ENCODE data around the gene MRPS24. TPM values are rescaled to one million over a fixed set of nuclear protein-coding genes. Genes with fewer than 3 reads are reported as not detected.
"Not testable (repeated sequence)": the region's sequence is repeated elsewhere in the genome, so short reads cannot be mapped to it uniquely, and the experiment has no call there.

MRPS24 gene
- total and polyA plus RNA-seq, 4 experiments from 2014 or later: 52.2 to 136 (median 91.2) TPM

DNA sequence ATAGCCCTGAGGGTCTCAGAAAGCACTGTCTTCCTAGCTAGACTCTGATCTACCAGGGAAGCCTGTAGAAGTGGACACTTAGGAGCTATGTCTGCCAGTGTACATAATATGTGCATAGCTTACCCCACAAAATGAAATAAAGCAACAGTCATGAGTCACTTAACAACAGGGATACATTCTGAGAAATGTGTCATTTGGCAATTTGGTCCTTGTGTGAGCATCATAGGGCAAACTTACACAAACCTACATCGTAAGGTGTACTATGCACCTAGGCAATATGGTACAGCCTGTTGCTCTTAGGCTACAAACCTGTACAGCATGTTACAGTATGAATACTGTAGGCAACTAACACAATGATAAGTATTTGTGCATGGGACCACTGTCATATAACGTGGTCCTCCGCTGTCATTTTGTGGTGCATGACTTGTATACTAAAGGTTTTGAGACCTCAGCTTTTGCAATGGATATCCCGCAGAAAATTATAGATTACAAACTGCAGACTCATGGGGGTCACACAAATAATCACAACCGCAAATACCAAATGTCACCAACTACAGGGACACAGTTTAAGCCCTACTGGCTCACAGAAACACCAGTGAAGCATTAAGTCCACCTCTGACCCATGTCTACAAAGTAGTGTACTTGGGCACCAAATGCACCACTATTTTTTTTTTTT lies 35.4 kb upstream of the MRPS24 start:
- intact Hi-C loops (cut with micrococcal nuclease): no loop called here
- DNase-seq: no peak
- Mint-ChIP-seq H3K4me1 (peaks cover 22 to 50% (median 33%) of the 10 kb centered on the region in 4 donors), H3K27me3 (no peaks in the 10 kb centered on the region), H3K27ac (peak overlapping the region in 6 of 7 donors; percentile 14 to 84 (median 44)), H3K9me3 (no peaks in the 10 kb centered on the region), H3K36me3 (peaks cover 0 to 6% of the 10 kb centered on the region in 2 donors), H3K4me3 (peak overlapping the region; percentile 39 to 98 (median 97))
- H3K27ac ChIP-seq (ENCODE audit: low read depth, low read length): no peak overlapping the region
- H3K27me3 ChIP-seq (ENCODE audit: insufficient read depth, low read length): no peaks in the 10 kb centered on the region
- H3K4me3 ChIP-seq (ENCODE audit: low read length in 2 of 2): no peak overlapping the region
- ChIA-PET POLR2A (ENCODE audit: partially characterized antibody) (interaction anchor here (1.4 to 2.2 kb wide), 2 partner anchors 22 to 35 kb away, joined by 7 to 12 read pairs; partner anchors contain the start of genes MRPS24 and UBE2D4), CTCF (ENCODE audit: partially characterized antibody) (interaction anchor here (1.0 kb wide), 1 partner anchor 66 kb away, joined by 3 read pairs; no protein-coding TSS in a partner anchor)
- H3K9me3 ChIP-seq (ENCODE audit: control insufficient read depth in 1 of 2, low read length in 2 of 2): no peaks in the 10 kb centered on the region
- H3K36me3 ChIP-seq (ENCODE audit: insufficient read depth, low read length): no peaks in the 10 kb centered on the region
- peaks cover 28% of the 10 kb centered on the region for H3K4me1 ChIP-seq (ENCODE audit: insufficient read depth, low read length)

DNA sequence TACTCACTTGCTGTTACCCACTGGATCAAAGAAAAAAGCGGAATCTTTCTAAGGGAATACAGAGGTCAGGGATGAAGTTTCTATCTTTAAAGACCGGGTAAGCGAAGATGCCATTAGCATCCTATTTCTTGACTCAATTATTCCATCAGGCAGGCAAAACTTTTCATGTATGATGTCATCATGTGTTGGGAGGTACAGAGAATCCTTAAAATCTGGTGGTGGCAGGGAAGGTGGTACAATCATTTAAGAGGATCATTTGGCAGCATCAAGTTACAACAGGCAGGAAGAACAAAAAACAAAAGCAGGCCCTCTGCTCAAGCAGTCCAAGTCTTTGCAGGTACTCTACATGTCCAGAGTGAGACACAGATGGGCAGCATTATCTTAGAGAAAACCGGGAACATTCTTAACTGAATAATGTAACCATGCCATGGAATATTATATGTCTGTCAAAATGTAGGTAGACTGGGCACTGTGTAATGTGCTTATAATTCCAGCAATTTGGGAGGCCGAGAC lies 33.3 kb upstream of the MRPS24 start:
- Mint-ChIP-seq H3K27ac (peak overlapping the region in 2 of 7 donors; percentile 12 to 19), H3K27me3 (no peaks in the 10 kb centered on the region), H3K4me1 (peaks cover 22 to 44% (median 37%) of the 10 kb centered on the region in 4 donors), H3K4me3 (no peak overlapping the region), H3K9me3 (no peaks in the 10 kb centered on the region), H3K36me3 (peaks cover 3 to 6% of the 10 kb centered on the region in 2 donors)
- Histone ChIP-seq H3K27ac (ENCODE audit: low read depth, low read length) (no peak overlapping the region), H3K4me1 (ENCODE audit: insufficient read depth, low read length) (peaks cover 28% of the 10 kb centered on the region), H3K27me3 (ENCODE audit: insufficient read depth, low read length) (no peaks in the 10 kb centered on the region), H3K36me3 (ENCODE audit: insufficient read depth, low read length) (peaks cover 4% of the 10 kb centered on the region), H3K9me3 (ENCODE audit: control insufficient read depth in 1 of 2, low read length in 2 of 2) (no peaks in the 10 kb centered on the region), H3K4me3 (ENCODE audit: low read length in 2 of 2) (no peak overlapping the region)
- no peak for DNase-seq
- intact Hi-C loops (cut with micrococcal nuclease): no loop called here
- ChIA-PET POLR2A (ENCODE audit: partially characterized antibody) (no interaction called here), CTCF (ENCODE audit: partially characterized antibody) (no interaction called here)

DNA sequence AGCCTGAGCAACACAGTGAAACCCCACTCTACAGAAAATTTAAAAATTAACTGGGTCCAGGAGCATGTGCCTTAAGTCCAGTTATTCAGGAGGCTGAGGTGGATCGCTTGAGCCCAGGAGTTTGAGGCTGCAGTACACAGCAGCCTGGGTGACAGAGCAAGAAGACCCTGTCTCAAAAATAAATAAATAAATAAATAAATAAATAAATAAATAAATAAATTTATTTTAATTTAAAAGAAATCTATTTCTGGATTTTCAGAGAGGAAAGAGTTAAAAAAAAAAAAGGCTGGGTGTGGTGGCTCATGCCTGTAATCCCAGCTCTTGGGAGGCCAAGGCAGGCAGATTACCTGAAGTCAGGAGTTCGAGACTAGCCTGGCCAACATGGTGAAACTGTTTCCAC lies 29.3 kb upstream of the MRPS24 start:
- H3K27me3 ChIP-seq (ENCODE audit: insufficient read depth, low read length); H3K4me3 ChIP-seq (ENCODE audit: low read length in 2 of 2); H3K27ac Mint-ChIP-seq; H3K9me3 ChIP-seq (ENCODE audit: control insufficient read depth in 1 of 2, low read length in 2 of 2); H3K9me3 Mint-ChIP-seq; POLR2A ChIA-PET (ENCODE audit: partially characterized antibody); H3K4me3 Mint-ChIP-seq; H3K27me3 Mint-ChIP-seq; H3K4me1 ChIP-seq (ENCODE audit: insufficient read depth, low read length); CTCF ChIA-PET (ENCODE audit: partially characterized antibody); intact Hi-C loops (cut with micrococcal nuclease); H3K36me3 ChIP-seq (ENCODE audit: insufficient read depth, low read length); DNase-seq; H3K27ac ChIP-seq (ENCODE audit: low read depth, low read length): not testable (repeated sequence)
- Mint-ChIP-seq H3K4me1 (peaks cover 14 to 36% (median 29%) of the 10 kb centered on the region in 4 donors), H3K36me3 (peaks cover 9 to 18% of the 10 kb centered on the region in 2 donors)

DNA sequence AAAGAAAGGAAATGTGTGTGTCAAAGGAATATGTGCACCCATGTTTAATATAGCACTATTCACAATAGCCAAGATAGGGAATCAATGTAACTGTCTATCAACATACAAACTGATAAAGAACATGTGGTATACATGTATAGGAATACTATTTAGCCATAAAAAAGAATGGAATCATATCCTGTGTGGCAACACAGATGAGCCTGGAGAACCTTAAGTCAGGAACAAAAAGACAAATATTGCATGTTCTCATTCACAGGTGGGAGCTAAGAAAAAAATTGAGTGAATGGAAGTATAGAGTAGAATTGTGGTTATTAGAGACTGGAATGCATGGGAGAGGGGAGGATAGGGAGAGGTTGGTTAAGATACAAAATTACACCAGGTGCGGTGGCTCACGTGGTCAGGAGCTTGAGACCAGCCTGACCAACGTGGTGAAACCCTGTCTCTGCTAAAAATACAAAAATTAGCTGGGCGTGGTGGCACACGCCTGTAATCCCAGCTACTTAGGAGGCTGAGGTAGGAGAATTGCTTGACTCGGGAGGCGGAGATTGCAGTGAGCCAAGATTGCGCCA lies 26.6 kb upstream of the MRPS24 start:
- peaks cover 21 to 38% (median 29%) of the 10 kb centered on the region in 4 donors for H3K4me1 Mint-ChIP-seq

DNA sequence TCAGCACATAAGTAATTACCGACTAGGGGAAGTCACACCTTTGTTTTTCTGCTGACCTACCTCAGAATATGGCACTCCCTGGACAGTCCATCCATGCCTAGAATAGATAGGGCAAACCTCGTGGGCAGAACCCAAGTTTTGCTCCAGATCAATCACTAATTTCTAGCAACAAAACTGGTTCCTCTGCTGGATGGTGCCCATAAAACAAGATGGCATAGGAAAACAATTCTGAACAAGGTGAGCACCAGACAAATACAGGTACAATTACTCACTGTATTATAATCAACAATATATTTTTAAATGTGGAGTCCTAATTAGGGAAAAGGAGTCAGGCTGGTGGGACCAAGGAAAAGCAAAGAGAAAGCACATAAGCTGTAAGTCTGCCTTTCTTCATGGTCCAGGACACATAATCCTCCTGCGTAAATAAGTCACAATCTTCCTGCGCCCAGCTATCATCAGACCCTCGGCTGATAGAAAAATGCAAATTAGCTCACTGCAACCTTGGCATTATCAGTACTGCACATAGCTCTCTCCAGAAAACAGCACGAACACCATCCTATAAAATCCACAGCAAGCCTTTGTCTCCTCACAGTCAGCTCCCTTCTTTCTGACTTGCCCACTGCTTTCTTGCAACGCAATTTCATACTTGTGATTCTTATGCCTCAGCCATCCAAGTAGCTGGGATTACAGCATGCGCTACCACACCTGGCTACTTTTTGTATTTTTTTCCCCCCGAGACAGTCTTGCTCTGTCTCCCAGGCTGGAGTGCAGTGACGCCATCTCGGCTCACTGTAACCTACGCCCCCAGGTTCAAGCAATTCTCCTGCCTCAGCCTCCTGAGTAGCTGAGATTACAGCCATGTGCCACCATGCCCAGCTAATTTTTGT lies 22.0 kb upstream of the MRPS24 start:
- H3K4me3 Mint-ChIP-seq: peak overlapping the region in 1 of 8 donors; percentile 36
- ChIA-PET CTCF (ENCODE audit: partially characterized antibody) (no interaction called here), POLR2A (ENCODE audit: partially characterized antibody) (no interaction called here)
- peaks cover 12 to 20% of the 10 kb centered on the region in 2 donors for H3K36me3 Mint-ChIP-seq
- no peaks in the 10 kb centered on the region for H3K9me3 ChIP-seq (ENCODE audit: control insufficient read depth in 1 of 2, low read length in 2 of 2)
- H3K27ac Mint-ChIP-seq: peak overlapping the region in 1 of 7 donors; percentile 29
- no peaks in the 10 kb centered on the region for H3K27me3 ChIP-seq (ENCODE audit: insufficient read depth, low read length)
- no peak overlapping the region for H3K4me3 ChIP-seq (ENCODE audit: low read length in 2 of 2)
- H3K27ac ChIP-seq (ENCODE audit: low read depth, low read length): no peak overlapping the region
- H3K36me3 ChIP-seq (ENCODE audit: insufficient read depth, low read length): peaks cover 5% of the 10 kb centered on the region
- no peak for DNase-seq
- intact Hi-C loops (cut with micrococcal nuclease): no loop called here
- peaks cover 0 to 2% (median 0%) of the 10 kb centered on the region in 8 donors for H3K9me3 Mint-ChIP-seq
- no peaks in the 10 kb centered on the region for H3K27me3 Mint-ChIP-seq
- peaks cover 25 to 49% (median 40%) of the 10 kb centered on the region in 4 donors for H3K4me1 Mint-ChIP-seq
- H3K4me1 ChIP-seq (ENCODE audit: insufficient read depth, low read length): peaks cover 12% of the 10 kb centered on the region

More for the DNA sequence above, 26.6 kb upstream of the MRPS24 start:
- Mint-ChIP-seq H3K36me3 (peaks cover 5 to 23% of the 10 kb centered on the region in 2 donors), H3K27ac (peak overlapping the region in 2 of 7 donors; percentile 10 to 77), H3K27me3 (no peaks in the 10 kb centered on the region), H3K4me3 (no peak overlapping the region), H3K9me3 (peaks cover 0 to 2% (median 0%) of the 10 kb centered on the region in 8 donors)
- ChIA-PET CTCF (ENCODE audit: partially characterized antibody) (no interaction called here), POLR2A (ENCODE audit: partially characterized antibody) (interaction anchor here (0.8 kb wide), 1 partner anchor 26 kb away, joined by 4 read pairs; the partner anchor contains the start of gene MRPS24)
- intact Hi-C loops (cut with micrococcal nuclease): no loop called here
- Histone ChIP-seq H3K27me3 (ENCODE audit: insufficient read depth, low read length) (no peaks in the 10 kb centered on the region), H3K9me3 (ENCODE audit: control insufficient read depth in 1 of 2, low read length in 2 of 2) (no peaks in the 10 kb centered on the region), H3K4me1 (ENCODE audit: insufficient read depth, low read length) (peaks cover 12% of the 10 kb centered on the region), H3K36me3 (ENCODE audit: insufficient read depth, low read length) (peaks cover 4% of the 10 kb centered on the region), H3K4me3 (ENCODE audit: low read length in 2 of 2) (no peak overlapping the region), H3K27ac (ENCODE audit: low read depth, low read length) (no peak overlapping the region)
- DNase-seq: no peak

DNA sequence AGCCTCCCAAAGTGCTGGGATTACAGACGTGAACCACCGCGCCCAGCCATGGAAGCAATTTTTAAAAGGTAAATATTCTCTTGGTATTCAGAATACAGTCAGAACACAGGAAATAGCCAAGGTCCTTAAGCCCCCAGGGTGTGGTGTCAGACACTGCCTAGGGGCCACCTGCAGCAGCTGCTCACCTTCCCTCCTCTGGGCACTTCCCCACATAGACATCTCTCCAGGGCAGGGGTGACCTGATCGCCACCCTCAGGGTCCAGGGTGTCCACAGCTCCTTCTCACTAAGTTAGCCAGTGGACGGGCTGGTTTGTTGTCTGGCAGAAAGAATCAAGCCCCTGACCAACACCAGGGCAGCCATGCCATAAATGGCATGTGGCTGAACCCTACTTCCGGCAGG lies 21.2 kb upstream of the MRPS24 start:
- H3K27me3 ChIP-seq (ENCODE audit: insufficient read depth, low read length): no peaks in the 10 kb centered on the region
- H3K4me1 Mint-ChIP-seq: peaks cover 23 to 46% (median 39%) of the 10 kb centered on the region in 4 donors
- no peaks in the 10 kb centered on the region for H3K9me3 Mint-ChIP-seq
- no peak overlapping the region for H3K4me3 Mint-ChIP-seq
- H3K27ac Mint-ChIP-seq: peak overlapping the region in 3 of 7 donors; percentile 12 to 64 (median 41)
- no peaks in the 10 kb centered on the region for H3K27me3 Mint-ChIP-seq
- intact Hi-C loops (cut with micrococcal nuclease): no loop called here
- H3K36me3 ChIP-seq (ENCODE audit: insufficient read depth, low read length): peaks cover 12% of the 10 kb centered on the region
- no peaks in the 10 kb centered on the region for H3K9me3 ChIP-seq (ENCODE audit: control insufficient read depth in 1 of 2, low read length in 2 of 2)
- H3K27ac ChIP-seq (ENCODE audit: low read depth, low read length): no peak overlapping the region
- ChIA-PET POLR2A (ENCODE audit: partially characterized antibody) (interaction anchor here (1.0 kb wide), 1 partner anchor 36 kb away, joined by 3 read pairs; the partner anchor contains the start of gene UBE2D4), CTCF (ENCODE audit: partially characterized antibody) (no interaction called here)
- H3K4me1 ChIP-seq (ENCODE audit: insufficient read depth, low read length): peaks cover 12% of the 10 kb centered on the region
- no peak overlapping the region for H3K4me3 ChIP-seq (ENCODE audit: low read length in 2 of 2)
- no peak for DNase-seq
- peaks cover 12 to 17% of the 10 kb centered on the region in 2 donors for H3K36me3 Mint-ChIP-seq
